SK-N-MC (cell line): Measurements from ENCODE around the gene PARS2.

Source experiments
- EZH2 ChIP-seq: fragments of 200-600 bp; sonication (generic); IDR thresholded peaks from one replicate; pipeline ENCODE4 v1.6.1; 2017; ENCODE audit warnings: antibody characterized with exemption
- POLR2AphosphoS5 ChIP-seq: IDR thresholded peaks from 2 replicates; pipeline ENCODE4 v1.6.1; 2012; ENCODE audit warnings: mild to moderate bottlenecking, low read depth, low read length, borderline replicate concordance

DNA sequence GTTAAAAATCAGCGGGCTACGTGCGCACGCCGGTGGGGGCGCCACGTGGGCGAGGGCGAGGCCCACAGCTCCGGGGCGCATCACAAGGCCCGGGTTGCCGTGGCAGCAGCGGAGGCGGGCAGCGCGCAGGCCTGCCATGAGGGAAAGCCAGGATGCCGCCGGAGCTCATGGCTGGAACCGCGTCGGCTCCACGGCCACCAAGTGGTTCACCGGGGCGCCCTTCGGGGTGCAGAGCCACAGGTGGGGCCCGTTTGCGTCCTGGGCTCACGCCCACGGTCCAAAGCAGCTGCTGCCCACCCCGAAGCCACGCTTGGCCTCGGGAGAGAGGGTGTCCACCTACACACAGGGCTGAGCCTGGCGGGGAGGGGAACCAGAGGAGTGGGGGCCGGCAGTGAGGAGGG lies 41.7 kb upstream of the PARS2 start:
- TF ChIP-seq EZH2 (no peak), POLR2AphosphoS5 (no peak)
